ENCODE results near the gene RAB5A. TPM values are rescaled to one million over a fixed set of nuclear protein-coding genes. Genes with fewer than 3 reads are reported as not detected.

The RAB5A gene
- total and polyA plus RNA-seq, 2 of the 4 experiments (the other 2 are of a cell fraction), result 33.3 to 46.4 TPM

- in situ Hi-C loops (cut with MboI; ENCODE audit: low sequenced_read_pairs) (no loop called here), intact Hi-C loops (cut with micrococcal nuclease) (no loop called here), dilution Hi-C loops (cut with HindIII; ENCODE audit: low sequenced_read_pairs, unreplicated experiment) (no loop called here)
- Histone ChIP-seq H3K4ac (ENCODE audit: low read depth, low read length) (no peak overlapping the region), H2BK120ac (ENCODE audit: low read depth, low read length) (no peak overlapping the region), H2AK5ac (ENCODE audit: low read depth, low read length) (no peak overlapping the region), H2AK9ac (replicated peaks; ENCODE audit: low read depth, low read length, poor library complexity) (no peak overlapping the region), H2BK15ac (ENCODE audit: low read depth, low read length) (no peak overlapping the region), H2BK5ac (ENCODE audit: low read depth, low read length, poor library complexity, severe bottlenecking) (no peak overlapping the region), H4K20me1 (ENCODE audit: insufficient read depth, low read length) (no peaks in the 10 kb centered on the region), H3K23ac (ENCODE audit: low read depth, low read length) (no peak overlapping the region), H3K27ac (ENCODE audit: insufficient read depth, low read length) (no peak overlapping the region), H4K8ac (ENCODE audit: low read depth in 2 of 2, low read length in 2 of 2) (no peak overlapping the region), H4K91ac (ENCODE audit: insufficient read depth, low read depth, low read length) (no peak overlapping the region), H3K27me3 (ENCODE audit: control insufficient read depth, insufficient read depth, low read length) (no peaks in the 10 kb centered on the region), H3K18ac (ENCODE audit: low read depth, low read length) (no peak overlapping the region), H3K4me3 (ENCODE audit: insufficient read depth, low read depth, low read length) (no peak overlapping the region), H3K14ac (replicated peaks; ENCODE audit: low read depth, low read length) (no peak overlapping the region), H4K5ac (ENCODE audit: low read depth, low read length) (no peak overlapping the region), H3K36me3 (ENCODE audit: control insufficient read depth, insufficient read depth, low read length) (no peaks in the 10 kb centered on the region), H3K4me2 (ENCODE audit: low read depth, low read length) (no peak overlapping the region), H2AFZ (replicated peaks; ENCODE audit: low read length, poor library complexity) (no peak overlapping the region), H3K9ac (ENCODE audit: low read depth, low read length) (no peak overlapping the region), H3K9me1 (ENCODE audit: insufficient read depth, low read length) (no peaks in the 10 kb centered on the region), H3K79me1 (ENCODE audit: low read depth in 1 of 2, low read length in 2 of 2) (no peaks in the 10 kb centered on the region), H3K9me3 (ENCODE audit: control insufficient read depth, insufficient read depth, low read length) (no peaks in the 10 kb centered on the region), H3K4me1 (ENCODE audit: control insufficient read depth, insufficient read depth, low read length) (no peaks in the 10 kb centered on the region; the same call in 1 of the 2 replicates), H2BK20ac (ENCODE audit: low read depth, low read length) (no peak overlapping the region), H3K56ac (ENCODE audit: extremely low read depth, insufficient read depth, low read length) (no peak overlapping the region)
- no CpG with 5 or more reads among the region's 2 CpGs for WGBS, 2 experiments (ENCODE audit: extremely low coverage in 2 of 2, insufficient read length in 1 of 2)
- CTCF ChIA-PET, result no interaction called here
- BruUV-seq (replicated peaks), result no TSS peak
- no peak for DNase-seq
- no peak for ATAC-seq (ENCODE audit: low read depth)
- TF ChIP-seq USF2 (IDR thresholded peaks at IDR 0.05; ENCODE audit: low read depth, low read length) (no peak), CHD1 (IDR thresholded peaks at IDR 0.05; ENCODE audit: low read depth, low read length) (no peak), CEBPB (IDR thresholded peaks at IDR 0.05; ENCODE audit: low read depth, low read length) (peak; percentile 58)
- POLR2A ChIA-PET (ENCODE audit: unreplicated experiment), result no interaction called here
Observed at GRCh38 chr3:19932422-19932821, 14.5 kb upstream of the RAB5A start.

All from IMR-90 (cell line).